Measurements from ENCODE around the gene GNE.

Gene GNE

DNA sequence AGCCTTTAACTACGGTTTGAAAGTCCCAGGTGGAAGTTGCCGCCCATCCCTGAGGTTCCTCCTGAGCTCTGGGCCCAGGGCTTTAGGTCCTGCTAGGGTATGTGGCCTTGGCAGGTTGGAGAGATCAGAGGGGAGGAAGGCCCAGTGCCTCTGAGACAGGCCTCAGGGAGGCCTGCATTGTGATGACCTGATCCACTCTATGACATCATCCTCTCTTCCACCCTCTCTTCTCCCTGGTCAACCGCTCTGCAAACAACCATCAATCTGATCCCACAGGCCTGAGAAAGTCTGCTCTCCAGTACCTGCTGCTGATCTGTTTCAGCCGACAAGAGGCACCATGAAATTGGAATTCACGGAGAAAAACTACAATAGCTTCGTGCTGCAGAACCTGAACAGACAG is 89.1 kb downstream of the GNE start, which contains the start of gene CCIN:
Gene CCIN (plus strand): TSS at position 223 of the 400 bp plus-strand sequence. CDS start 115 bp downstream, at position 338.
- Histone ChIP-seq H3K27me3 (ENCODE audit: insufficient read depth, low read length) (0 out of 2 replicates have a peak, but pooled peaks cover 4% of the 10 kb centered on the region), H3K79me2 (ENCODE audit: insufficient read depth, low read length) (no peaks in the 10 kb centered on the region), H2AFZ (ENCODE audit: low read length) (no peak within 1 kb of the TSS), H4K20me1 (ENCODE audit: insufficient read depth, low read length) (no peaks in the 10 kb centered on the region), H3F3A (ENCODE audit: insufficient read depth, low read length) (no peaks in the 10 kb centered on the region), H3K9me3 (ENCODE audit: low read length) (no peaks in the 10 kb centered on the region), H3K9ac (ENCODE audit: low read length) (no peak within 1 kb of the TSS), H3K9me2 (ENCODE audit: low read depth, low read length) (no peaks in the 10 kb centered on the region), H3K36me3 (ENCODE audit: insufficient read depth, low read length) (no peaks in the 10 kb centered on the region), H3K4me1 (ENCODE audit: insufficient read depth, low read length, severe bottlenecking) (peaks cover 9% of the 10 kb centered on the region), H3K27ac (ENCODE audit: low read depth, low read length, poor library complexity, severe bottlenecking) (no peak within 1 kb of the TSS), H3K4me2 (ENCODE audit: low read length) (no peak within 1 kb of the TSS), H3K4me3 (ENCODE audit: low read depth, low read length, poor library complexity, severe bottlenecking) (no peak within 1 kb of the TSS)
- TF ChIP-seq, protein P1, sequence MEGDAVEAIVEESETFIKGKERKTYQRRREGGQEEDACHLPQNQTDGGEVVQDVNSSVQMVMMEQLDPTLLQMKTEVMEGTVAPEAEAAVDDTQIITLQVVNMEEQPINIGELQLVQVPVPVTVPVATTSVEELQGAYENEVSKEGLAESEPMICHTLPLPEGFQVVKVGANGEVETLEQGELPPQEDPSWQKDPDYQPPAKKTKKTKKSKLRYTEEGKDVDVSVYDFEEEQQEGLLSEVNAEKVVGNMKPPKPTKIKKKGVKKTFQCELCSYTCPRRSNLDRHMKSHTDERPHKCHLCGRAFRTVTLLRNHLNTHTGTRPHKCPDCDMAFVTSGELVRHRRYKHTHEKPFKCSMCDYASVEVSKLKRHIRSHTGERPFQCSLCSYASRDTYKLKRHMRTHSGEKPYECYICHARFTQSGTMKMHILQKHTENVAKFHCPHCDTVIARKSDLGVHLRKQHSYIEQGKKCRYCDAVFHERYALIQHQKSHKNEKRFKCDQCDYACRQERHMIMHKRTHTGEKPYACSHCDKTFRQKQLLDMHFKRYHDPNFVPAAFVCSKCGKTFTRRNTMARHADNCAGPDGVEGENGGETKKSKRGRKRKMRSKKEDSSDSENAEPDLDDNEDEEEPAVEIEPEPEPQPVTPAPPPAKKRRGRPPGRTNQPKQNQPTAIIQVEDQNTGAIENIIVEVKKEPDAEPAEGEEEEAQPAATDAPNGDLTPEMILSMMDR (IDR thresholded peaks at IDR 0.05; ENCODE audit: low read length): no peak
- no peak for TF ChIP-seq EZH2 (IDR thresholded peaks at IDR 0.05; ENCODE audit: borderline replicate concordance, low read length)

GRCh38 chr9:36166168-36166927 is 91.9 kb downstream of the GNE start:
- Histone ChIP-seq H3K79me2 (ENCODE audit: insufficient read depth, low read length) (no peaks in the 10 kb centered on the region), H3K27ac (ENCODE audit: low read depth, low read length, poor library complexity, severe bottlenecking) (no peak overlapping the region), H3F3A (ENCODE audit: insufficient read depth, low read length) (no peaks in the 10 kb centered on the region), H3K36me3 (ENCODE audit: insufficient read depth, low read length) (no peaks in the 10 kb centered on the region), H3K4me2 (ENCODE audit: low read length) (peak overlapping the region; percentile 89), H3K4me3 (ENCODE audit: low read depth, low read length, poor library complexity, severe bottlenecking) (peak overlapping the region; percentile 59), H3K9me2 (ENCODE audit: low read depth, low read length) (no peaks in the 10 kb centered on the region), H3K4me1 (ENCODE audit: insufficient read depth, low read length, severe bottlenecking) (peaks cover 9% of the 10 kb centered on the region), H3K9ac (ENCODE audit: low read length) (no peak overlapping the region; the same call in 1 of the 2 replicates), H2AFZ (ENCODE audit: low read length) (no peak overlapping the region), H3K27me3 (ENCODE audit: insufficient read depth, low read length) (0 out of 2 replicates have a peak, but pooled peaks cover 9% of the 10 kb centered on the region), H4K20me1 (ENCODE audit: insufficient read depth, low read length) (no peaks in the 10 kb centered on the region), H3K9me3 (ENCODE audit: low read length) (no peaks in the 10 kb centered on the region)
- no peak for TF ChIP-seq EZH2 (IDR thresholded peaks at IDR 0.05; ENCODE audit: borderline replicate concordance, low read length)
- TF ChIP-seq, protein P1 (IDR thresholded peaks at IDR 0.05; ENCODE audit: low read length): peak; percentile 92

DNA sequence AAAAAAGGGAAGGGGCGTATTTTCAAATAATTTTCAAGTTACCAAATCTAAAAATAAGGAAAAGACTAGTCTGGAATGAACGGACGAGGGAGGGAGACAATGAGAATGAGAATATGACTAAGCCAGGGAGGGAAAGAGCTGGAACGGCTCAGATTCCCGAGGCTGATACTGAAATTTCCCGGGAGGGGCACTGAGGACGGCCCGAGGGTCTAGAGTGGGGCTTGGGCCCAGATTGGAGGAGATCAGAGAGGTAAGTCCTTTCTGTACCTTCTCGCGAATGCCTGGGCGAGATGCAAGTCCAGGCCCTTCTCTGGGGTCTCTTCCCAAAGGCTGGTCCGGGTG is 92.5 kb downstream of the GNE start:
- H3K4me2 ChIP-seq (ENCODE audit: low read length): peak overlapping the region; percentile 89; the same call in 1 of the 2 replicates
- H2AFZ ChIP-seq (ENCODE audit: low read length): no peak overlapping the region
- peaks cover 9% of the 10 kb centered on the region for H3K4me1 ChIP-seq (ENCODE audit: insufficient read depth, low read length, severe bottlenecking)
- peak overlapping the region; percentile 59 for H3K4me3 ChIP-seq (ENCODE audit: low read depth, low read length, poor library complexity, severe bottlenecking)
- H3K9me3 ChIP-seq (ENCODE audit: low read length): no peaks in the 10 kb centered on the region
- TF ChIP-seq, protein P1 (IDR thresholded peaks at IDR 0.05; ENCODE audit: low read length): no peak
- TF ChIP-seq EZH2 (IDR thresholded peaks at IDR 0.05; ENCODE audit: borderline replicate concordance, low read length): no peak
- no peak overlapping the region for H3K9ac ChIP-seq (ENCODE audit: low read length)
- no peak overlapping the region for H3K27ac ChIP-seq (ENCODE audit: low read depth, low read length, poor library complexity, severe bottlenecking)
- no peaks in the 10 kb centered on the region for H3F3A ChIP-seq (ENCODE audit: insufficient read depth, low read length)
- 0 out of 2 replicates have a peak, but pooled peaks cover 9% of the 10 kb centered on the region for H3K27me3 ChIP-seq (ENCODE audit: insufficient read depth, low read length)
- no peaks in the 10 kb centered on the region for H3K9me2 ChIP-seq (ENCODE audit: low read depth, low read length)
- H3K36me3 ChIP-seq (ENCODE audit: insufficient read depth, low read length): no peaks in the 10 kb centered on the region
- no peaks in the 10 kb centered on the region for H3K79me2 ChIP-seq (ENCODE audit: insufficient read depth, low read length)
- H4K20me1 ChIP-seq (ENCODE audit: insufficient read depth, low read length): no peaks in the 10 kb centered on the region

Measured in OCI-LY1 (cell line).